ENCODE measurements around the gene NHLH1.

NHLH1 gene

DNA sequence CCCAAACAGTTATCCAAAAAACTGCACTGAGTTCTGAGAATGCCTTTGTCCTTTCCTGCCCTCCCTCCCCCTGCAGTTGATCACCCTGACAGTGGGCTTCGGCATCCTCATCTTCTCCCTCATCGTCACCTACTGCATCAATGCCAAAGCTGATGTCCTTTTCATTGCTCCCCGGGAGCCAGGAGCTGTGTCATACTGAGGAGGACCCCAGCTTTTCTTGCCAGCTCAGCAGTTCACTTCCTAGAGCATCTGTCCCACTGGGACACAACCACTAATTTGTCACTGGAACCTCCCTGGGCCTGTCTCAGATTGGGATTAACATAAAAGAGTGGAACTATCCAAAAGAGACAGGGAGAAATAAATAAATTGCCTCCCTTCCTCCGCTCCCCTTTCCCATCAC, 8.8 kb upstream of the NHLH1 start:
- DNase-seq (ENCODE audit: low read depth, low spot score) = no peak

DNA sequence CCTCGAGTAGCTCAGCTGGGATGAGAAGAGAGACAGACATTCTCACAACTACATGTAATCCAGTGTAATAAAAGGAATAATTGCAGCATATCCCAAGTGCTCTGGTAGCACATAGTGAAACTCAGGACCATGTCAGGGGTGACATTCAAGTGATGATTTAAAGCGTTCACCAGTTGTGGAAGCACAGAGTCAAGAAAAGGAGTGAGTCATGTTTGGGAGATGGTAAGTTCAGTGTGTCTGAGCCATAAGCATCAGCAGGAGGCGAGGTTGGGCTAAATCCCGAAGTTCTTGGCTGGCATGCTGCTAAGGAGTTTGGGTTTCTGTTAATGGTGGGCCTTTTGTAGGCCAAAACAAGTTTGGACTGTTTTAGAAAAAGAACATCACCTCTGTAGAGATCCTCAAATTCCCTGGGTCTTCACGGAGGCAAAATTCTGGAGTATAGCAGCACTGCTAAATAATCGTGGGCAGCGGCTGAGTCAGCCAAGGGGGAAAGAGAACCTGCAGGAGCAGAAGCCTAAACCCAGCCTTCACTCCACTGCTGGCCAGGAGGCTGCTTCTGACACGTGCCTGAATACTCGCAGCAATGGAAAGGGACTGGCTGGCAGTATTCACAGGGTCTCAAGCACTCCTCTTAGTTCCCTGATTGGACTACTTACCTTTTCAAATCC, 7.2 kb upstream of the NHLH1 start:
- DNase-seq (ENCODE audit: low read depth, low spot score) = no peak

GRCh38 chr1:160360227-160360695, 6.6 kb upstream of the NHLH1 start:
- no peak for DNase-seq (ENCODE audit: low read depth, low spot score)

DNA sequence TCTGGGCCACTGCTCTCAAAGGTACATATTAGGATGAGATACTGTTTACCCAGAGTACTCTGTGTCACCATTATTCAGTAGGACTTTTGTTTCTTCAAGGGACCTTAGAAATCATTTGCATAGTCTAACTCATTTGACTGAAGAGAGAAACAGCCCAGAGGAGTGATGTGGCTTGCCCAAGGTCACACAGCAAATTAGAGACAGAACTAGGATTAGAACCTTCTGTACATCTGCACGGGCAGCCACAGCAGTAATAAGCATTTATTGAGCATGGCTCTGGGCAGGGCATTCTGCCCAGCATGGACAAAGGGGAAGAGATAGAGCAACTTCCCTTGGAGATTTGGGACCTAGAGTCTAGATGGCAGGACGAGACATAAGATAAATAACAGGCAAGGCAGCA, 5.7 kb upstream of the NHLH1 start:
- DNase-seq (ENCODE audit: low read depth, low spot score) = no peak

GRCh38 chr1:160361814-160362167, 5.1 kb upstream of the NHLH1 start:
- no peak for DNase-seq (ENCODE audit: low read depth, low spot score)

GRCh38 chr1:160362168-160362957, 4.5 kb upstream of the NHLH1 start:
- no peak for DNase-seq (ENCODE audit: low read depth, low spot score)

DNA sequence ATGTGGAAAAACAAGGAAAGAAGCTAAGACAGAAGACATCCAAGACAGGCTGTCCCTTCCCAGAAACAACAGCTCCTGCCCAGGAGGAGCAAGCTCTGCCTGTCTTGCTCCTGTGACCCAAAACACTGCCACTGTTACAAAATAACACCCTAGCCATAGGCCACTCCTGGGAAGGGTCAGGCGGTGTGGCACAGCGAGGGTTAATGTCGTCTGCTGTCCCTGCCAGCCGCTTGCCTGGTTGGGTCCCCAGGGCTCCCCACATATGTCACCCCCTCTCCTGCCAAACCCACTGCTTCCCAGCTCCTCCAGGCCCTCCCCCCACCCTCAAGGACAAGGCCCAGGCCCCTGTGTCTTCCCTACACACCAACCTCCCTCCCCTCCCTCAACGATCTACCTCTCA, 3.9 kb upstream of the NHLH1 start:
- DNase-seq (ENCODE audit: low read depth, low spot score) = no peak

GRCh38 chr1:160363951-160364735, 2.7 kb upstream of the NHLH1 start:
- no peak for DNase-seq (ENCODE audit: low read depth, low spot score)

DNA sequence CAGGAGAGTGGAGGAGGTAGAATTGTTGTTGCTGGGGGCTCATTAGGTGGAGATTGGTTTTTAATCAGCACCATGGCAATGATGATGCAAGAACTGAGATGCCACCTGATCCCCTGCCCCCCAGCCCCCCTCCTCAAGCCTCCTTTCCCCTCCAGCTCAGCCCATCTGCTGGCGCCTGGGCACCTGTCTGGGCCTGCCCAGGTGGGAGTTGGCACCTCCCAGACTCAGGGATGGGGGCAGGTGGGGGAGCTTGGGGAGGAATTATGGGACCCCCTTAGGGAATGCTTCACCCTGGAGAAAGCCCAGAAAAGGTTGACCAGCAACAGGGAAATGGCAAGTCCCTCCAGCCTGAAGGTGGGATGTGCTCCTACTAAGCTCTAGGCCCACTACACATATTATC, 1.5 kb upstream of the NHLH1 start:
- DNase-seq (ENCODE audit: low read depth, low spot score) = no peak

DNA sequence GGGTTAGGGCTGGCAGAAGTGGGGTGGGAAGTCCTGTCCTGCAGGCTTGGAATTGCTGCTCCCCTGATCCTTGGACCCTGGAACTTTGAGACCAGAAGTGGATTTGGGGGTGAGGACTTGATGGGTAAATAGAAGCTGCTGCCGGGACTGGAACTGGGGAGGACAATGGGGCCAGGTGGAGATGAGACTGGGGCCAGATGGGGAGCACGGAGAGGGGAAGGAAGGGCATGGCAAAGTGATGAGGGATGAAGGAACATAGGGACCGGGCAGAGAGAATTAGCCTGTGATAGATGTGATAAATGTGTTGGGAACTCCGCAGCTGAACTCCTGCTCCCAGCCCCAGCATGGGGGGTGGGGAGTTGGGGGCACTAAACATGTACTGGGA, 637 bp downstream of the NHLH1 start:
- no peak for DNase-seq (ENCODE audit: low read depth, low spot score)

DNA sequence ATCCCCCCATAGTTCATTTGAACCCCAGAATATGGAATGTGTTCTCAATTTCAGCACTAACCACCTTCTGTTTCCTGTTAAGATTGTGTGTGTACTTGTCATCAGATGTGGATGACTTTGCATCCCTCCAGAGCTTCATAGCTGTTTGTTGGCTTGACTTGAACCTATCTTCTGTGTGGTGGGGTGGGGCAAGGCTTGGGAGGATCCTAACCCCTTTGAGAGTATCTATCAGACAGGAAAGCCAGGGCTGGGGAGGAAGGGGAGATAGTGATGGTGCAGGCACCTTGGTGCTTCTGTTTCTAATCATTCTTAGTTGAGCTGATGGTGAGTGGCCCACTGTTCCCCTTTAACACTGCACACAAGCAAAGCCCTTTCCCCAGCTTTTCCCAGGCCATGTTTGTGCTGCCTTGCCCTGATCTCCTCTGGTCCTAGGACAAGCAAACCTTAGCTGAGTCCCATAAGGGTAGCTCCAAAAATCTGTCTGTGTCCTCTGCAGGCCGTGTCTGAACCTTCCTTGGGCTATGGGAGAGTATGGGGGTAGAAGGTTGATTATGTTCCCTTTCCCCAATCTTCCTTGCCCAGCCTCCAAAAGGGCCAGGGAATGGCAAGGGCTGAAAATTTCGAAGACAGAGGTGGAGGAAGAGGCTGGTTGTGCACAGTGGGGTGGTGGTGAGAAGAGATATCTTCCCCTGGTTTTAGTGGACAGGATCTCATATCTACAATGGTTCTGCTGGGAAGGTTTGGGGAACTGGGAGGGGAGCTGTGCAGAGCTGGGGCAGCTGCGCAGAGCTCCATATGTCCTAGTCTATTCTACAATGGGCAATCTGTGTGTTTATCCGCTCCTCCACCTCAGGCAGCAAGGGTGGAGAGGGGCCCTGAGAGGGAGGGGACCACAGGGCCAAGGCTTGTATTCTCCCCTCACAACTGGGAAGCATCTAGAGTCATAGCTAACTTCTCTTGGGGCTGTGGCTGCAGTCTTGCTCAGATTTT, 1.4 kb downstream of the NHLH1 start:
- DNase-seq (ENCODE audit: low read depth, low spot score) = no peak

- no peak for DNase-seq (ENCODE audit: low read depth, low spot score)
Measured at GRCh38 chr1:160369087-160369486, 2.2 kb downstream of the NHLH1 start.

GRCh38 chr1:160370561-160371345, 3.9 kb downstream of the NHLH1 start:
- DNase-seq (ENCODE audit: low read depth, low spot score) = no peak

DNA sequence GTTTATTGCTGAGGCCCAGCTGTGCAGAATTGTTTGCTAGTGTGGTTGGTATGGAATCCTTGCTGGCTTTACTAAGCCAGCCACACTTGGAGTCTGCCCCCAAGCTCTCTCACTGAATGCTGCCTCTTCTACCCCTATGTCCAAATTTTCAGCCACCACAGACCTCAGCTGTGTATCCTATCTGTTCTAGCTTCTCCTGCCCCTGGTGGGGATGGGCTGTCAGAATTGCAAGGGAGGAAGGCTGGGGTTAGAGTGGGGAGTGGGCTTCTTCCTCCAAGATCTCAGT, 4.4 kb downstream of the NHLH1 start:
- DNase-seq (ENCODE audit: low read depth, low spot score) = no peak

DNA sequence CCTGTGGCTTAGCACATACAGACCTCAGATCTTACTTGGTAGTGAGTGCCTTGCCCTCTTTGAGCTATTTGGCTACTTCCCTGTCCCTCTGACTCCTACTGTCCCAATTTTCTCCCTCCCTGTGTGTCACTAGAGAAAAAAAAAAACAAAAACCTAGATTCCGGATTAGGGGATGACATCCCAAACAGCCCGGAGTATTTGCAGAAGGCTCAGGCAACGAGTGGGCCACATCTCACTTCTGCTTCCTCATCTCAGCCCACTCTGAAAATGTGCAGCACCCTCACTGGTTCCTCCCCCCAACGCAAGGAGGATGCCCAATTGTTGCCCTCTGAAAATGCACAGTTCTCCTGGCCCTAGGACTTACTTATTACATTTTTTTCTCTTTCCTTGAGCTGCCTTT, 4.9 kb downstream of the NHLH1 start:
- DNase-seq (ENCODE audit: low read depth, low spot score) = no peak

GRCh38 chr1:160373696-160374095, 6.8 kb downstream of the NHLH1 start:
- no peak for DNase-seq (ENCODE audit: low read depth, low spot score)

- DNase-seq (ENCODE audit: low read depth, low spot score) = no peak
Measured at GRCh38 chr1:160374306-160375110, 7.6 kb downstream of the NHLH1 start.

DNA sequence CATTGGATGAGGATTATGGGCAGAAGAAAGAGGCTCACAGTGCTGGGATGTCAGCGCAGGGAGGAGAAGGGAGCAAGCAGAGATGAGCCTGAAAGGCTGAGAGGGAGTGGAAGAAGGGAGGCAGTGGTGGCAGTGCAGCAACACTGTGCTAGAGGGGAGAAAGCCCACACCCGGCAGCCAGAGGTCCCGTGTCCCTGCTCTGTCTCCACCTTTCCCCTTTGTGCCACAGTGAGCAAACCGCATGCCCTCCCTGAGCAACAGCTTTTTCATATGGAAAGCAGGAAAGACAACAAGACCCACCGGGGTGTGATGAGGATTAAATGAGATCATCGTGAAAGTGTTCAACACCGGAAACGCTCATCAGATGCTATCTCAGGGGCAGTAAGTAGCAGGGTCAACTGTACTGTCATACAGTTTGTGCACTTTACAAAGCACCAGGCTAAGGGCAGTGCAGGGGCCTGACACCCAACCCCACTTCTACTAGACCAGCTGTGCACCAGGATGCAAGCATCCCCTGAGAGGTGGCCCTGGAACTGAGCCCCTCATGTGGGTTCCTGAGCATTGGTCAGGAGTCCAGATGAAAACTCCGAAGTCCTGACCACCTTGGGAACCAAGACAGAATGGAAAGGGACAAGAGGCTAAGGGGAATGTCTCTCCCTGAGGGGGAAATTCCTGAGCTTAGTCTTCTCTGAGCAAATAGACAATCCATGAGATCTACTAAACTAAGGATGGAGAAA, 9.1 kb downstream of the NHLH1 start:
- DNase-seq (ENCODE audit: low read depth, low spot score) = no peak

DNA sequence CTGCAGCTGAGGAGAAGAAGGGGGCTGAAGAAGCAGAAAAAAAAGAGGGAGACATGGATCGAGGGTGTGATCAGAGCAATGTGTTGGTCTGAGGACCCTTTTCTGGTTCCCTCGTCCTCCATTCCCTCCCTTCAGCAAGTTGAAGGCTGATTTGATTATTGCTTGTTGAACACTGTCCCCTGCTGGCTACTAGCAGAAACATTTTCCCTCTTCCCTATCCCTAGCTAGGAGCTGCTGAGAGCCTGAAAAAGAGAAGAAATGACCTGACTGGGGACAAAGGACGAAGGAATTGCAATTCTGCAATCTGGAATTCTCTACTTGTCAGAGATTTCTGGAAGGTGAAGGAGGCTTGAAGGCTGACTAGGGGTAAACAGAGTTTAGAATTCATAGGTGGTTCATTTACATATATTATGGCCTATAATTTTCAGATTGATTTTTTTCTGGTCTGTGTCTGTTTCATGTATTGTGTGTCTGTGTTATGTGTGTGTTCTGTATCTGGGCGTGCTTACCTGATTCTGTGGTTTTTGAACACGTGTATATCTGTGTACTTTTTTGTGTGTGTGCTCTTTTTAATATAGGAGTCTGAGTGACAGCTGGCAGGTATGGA, 9.8 kb downstream of the NHLH1 start:
- no peak for DNase-seq (ENCODE audit: low read depth, low spot score)
